Measurements from ENCODE around the gene TTYH2.

The TTYH2 gene

DNA sequence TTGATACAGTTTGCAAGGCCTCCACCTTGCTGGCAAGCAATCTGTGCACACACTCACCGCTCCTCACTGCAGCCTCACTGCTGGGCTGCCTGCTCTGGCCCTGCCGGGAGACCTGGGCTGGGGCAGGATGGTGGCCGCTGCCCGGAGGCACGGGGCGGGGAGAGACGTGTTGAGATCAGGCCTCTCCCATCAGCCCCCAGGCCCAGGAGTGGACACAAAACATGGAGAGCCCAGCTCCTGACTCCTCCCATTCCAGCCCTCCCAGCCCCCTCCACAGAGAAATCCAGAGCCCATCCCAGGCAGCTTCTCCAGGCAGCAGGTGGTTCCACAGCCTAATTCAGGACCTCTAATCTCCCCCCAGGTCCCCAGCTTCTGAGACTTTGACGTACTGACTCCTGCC lies 33.0 kb upstream of the TTYH2 start:
- Histone ChIP-seq H3K79me2 (ENCODE audit: insufficient read depth, low read length) (no peaks in the 10 kb centered on the region), H2AFZ (ENCODE audit: low read length) (no peak overlapping the region), H3K36me3 (ENCODE audit: insufficient read depth, low read length) (no peaks in the 10 kb centered on the region)

DNA sequence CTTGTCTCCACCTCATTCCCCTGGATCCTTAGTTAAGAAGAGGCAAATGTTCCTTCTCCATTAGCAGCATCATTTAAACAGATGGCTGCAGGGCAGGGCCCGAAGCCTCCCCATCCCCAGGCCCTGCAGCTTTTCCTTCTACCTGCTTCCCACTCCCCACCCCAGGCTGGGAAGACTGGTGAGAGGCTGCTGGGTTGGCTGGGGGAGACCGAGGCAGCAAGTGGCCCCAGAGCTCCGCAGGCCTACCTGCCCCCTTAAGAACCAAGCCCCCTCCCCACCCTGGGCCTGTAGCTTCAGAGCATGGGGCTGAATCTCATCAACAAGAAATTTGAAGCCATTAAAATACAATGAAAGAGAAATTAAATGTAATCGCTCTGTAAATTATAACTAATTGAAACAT lies 32.0 kb upstream of the TTYH2 start:
- Histone ChIP-seq H3K9me2 (ENCODE audit: low read depth, low read length) (no peaks in the 10 kb centered on the region), H3K4me2 (ENCODE audit: low read length) (no peak overlapping the region), H3K9me3 (ENCODE audit: low read length) (no peaks in the 10 kb centered on the region), H3K27me3 (ENCODE audit: insufficient read depth, low read length) (no peaks in the 10 kb centered on the region; the same call in 1 of the 2 replicates), H4K20me1 (ENCODE audit: insufficient read depth, low read length) (no peaks in the 10 kb centered on the region), H3K9ac (ENCODE audit: low read length) (no peak overlapping the region), H3K4me3 (ENCODE audit: low read depth, low read length, poor library complexity, severe bottlenecking) (no peak overlapping the region), H2AFZ (ENCODE audit: low read length) (no peak overlapping the region), H3K4me1 (ENCODE audit: insufficient read depth, low read length, severe bottlenecking) (no peaks in the 10 kb centered on the region), H3F3A (ENCODE audit: insufficient read depth, low read length) (no peaks in the 10 kb centered on the region), H3K79me2 (ENCODE audit: insufficient read depth, low read length) (no peaks in the 10 kb centered on the region), H3K36me3 (ENCODE audit: insufficient read depth, low read length) (no peaks in the 10 kb centered on the region), H3K27ac (ENCODE audit: low read depth, low read length, poor library complexity, severe bottlenecking) (no peak overlapping the region)
- TF ChIP-seq, protein P1, sequence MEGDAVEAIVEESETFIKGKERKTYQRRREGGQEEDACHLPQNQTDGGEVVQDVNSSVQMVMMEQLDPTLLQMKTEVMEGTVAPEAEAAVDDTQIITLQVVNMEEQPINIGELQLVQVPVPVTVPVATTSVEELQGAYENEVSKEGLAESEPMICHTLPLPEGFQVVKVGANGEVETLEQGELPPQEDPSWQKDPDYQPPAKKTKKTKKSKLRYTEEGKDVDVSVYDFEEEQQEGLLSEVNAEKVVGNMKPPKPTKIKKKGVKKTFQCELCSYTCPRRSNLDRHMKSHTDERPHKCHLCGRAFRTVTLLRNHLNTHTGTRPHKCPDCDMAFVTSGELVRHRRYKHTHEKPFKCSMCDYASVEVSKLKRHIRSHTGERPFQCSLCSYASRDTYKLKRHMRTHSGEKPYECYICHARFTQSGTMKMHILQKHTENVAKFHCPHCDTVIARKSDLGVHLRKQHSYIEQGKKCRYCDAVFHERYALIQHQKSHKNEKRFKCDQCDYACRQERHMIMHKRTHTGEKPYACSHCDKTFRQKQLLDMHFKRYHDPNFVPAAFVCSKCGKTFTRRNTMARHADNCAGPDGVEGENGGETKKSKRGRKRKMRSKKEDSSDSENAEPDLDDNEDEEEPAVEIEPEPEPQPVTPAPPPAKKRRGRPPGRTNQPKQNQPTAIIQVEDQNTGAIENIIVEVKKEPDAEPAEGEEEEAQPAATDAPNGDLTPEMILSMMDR (IDR thresholded peaks at IDR 0.05; ENCODE audit: low read length), result no peak
- TF ChIP-seq EZH2 (IDR thresholded peaks at IDR 0.05; ENCODE audit: borderline replicate concordance, low read length), result no peak

More for the DNA sequence above, 33.0 kb upstream of the TTYH2 start:
- no peaks in the 10 kb centered on the region for H3K9me3 ChIP-seq (ENCODE audit: low read length)
- no peak overlapping the region for H3K9ac ChIP-seq (ENCODE audit: low read length)
- no peak for TF ChIP-seq EZH2 (IDR thresholded peaks at IDR 0.05; ENCODE audit: borderline replicate concordance, low read length)
- TF ChIP-seq, protein P1 (IDR thresholded peaks at IDR 0.05; ENCODE audit: low read length), result no peak
- H3K9me2 ChIP-seq (ENCODE audit: low read depth, low read length), result no peaks in the 10 kb centered on the region
- H4K20me1 ChIP-seq (ENCODE audit: insufficient read depth, low read length), result no peaks in the 10 kb centered on the region
- H3K4me2 ChIP-seq (ENCODE audit: low read length), result no peak overlapping the region
- H3K4me1 ChIP-seq (ENCODE audit: insufficient read depth, low read length, severe bottlenecking), result no peaks in the 10 kb centered on the region
- no peaks in the 10 kb centered on the region; the same call in 1 of the 2 replicates for H3K27me3 ChIP-seq (ENCODE audit: insufficient read depth, low read length)
- no peak overlapping the region for H3K27ac ChIP-seq (ENCODE audit: low read depth, low read length, poor library complexity, severe bottlenecking)
- no peaks in the 10 kb centered on the region for H3F3A ChIP-seq (ENCODE audit: insufficient read depth, low read length)
- H3K4me3 ChIP-seq (ENCODE audit: low read depth, low read length, poor library complexity, severe bottlenecking), result no peak overlapping the region

DNA sequence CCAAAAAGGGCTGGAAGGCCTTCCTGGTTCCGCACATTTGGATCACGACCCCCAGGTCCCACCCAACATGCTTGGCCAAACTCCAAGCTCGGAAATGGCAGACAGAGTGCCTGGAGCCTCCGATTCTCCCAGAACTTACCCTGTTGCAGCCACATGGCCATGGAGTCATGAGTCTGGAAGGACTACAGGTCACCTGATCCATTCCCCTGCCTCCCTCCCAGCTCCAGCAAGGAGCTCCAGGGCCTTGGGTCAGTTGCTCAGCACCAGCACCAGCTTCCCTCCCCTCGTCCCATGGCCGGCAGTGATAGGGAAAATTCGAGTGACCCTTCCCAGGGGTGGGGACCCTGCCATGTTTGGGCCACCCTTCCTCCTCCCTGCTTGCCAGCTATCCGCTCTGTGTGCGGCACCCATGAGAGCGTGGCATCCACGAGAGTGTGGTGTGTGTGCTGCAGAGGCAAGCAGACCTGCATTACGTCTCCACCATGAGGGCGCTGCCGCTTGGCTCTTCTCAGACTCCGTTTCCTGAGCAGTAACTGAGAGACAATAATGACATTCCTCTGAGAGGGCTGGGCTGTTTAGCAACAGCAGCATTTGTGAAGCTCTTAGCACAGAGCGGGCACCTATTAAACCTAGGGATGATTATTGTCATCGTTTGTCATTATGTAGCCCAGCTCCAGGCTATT lies 31.2 kb upstream of the TTYH2 start:
- TF ChIP-seq EZH2 (IDR thresholded peaks at IDR 0.05; ENCODE audit: borderline replicate concordance, low read length), result no peak
- TF ChIP-seq, protein P1 (IDR thresholded peaks at IDR 0.05; ENCODE audit: low read length), result no peak
- Histone ChIP-seq H2AFZ (ENCODE audit: low read length) (no peak overlapping the region), H3F3A (ENCODE audit: insufficient read depth, low read length) (no peaks in the 10 kb centered on the region), H3K36me3 (ENCODE audit: insufficient read depth, low read length) (no peaks in the 10 kb centered on the region), H3K4me2 (ENCODE audit: low read length) (no peak overlapping the region), H3K9ac (ENCODE audit: low read length) (no peak overlapping the region), H3K4me3 (ENCODE audit: low read depth, low read length, poor library complexity, severe bottlenecking) (no peak overlapping the region), H3K9me2 (ENCODE audit: low read depth, low read length) (no peaks in the 10 kb centered on the region), H4K20me1 (ENCODE audit: insufficient read depth, low read length) (no peaks in the 10 kb centered on the region), H3K27ac (ENCODE audit: low read depth, low read length, poor library complexity, severe bottlenecking) (no peak overlapping the region), H3K27me3 (ENCODE audit: insufficient read depth, low read length) (no peaks in the 10 kb centered on the region; the same call in 1 of the 2 replicates), H3K4me1 (ENCODE audit: insufficient read depth, low read length, severe bottlenecking) (no peaks in the 10 kb centered on the region), H3K9me3 (ENCODE audit: low read length) (no peaks in the 10 kb centered on the region), H3K79me2 (ENCODE audit: insufficient read depth, low read length) (no peaks in the 10 kb centered on the region)

All from OCI-LY1 (cell line).